ENCODE results near the gene GPR17. TPM values are rescaled to one million over a fixed set of nuclear protein-coding genes. Genes with fewer than 3 reads are reported as not detected.

The GPR17 gene
- total and polyA plus RNA-seq, 2 donors (not counting 1 experiment from before 2014, with no cell fraction given) = not detected

GRCh38 chr2:127611076-127611925, 34.7 kb upstream of the GPR17 start:
- H2AFZ ChIP-seq (ENCODE audit: low read length) = no peak overlapping the region
- no peak overlapping the region for H3K4me3 ChIP-seq (replicated peaks in 1 of 4; ENCODE audit: control extremely low read depth in 1 of 4, insufficient read depth in 1 of 4, low read depth in 3 of 4, low read length in 4 of 4)
- no peaks in the 10 kb centered on the region for H3K4me1 ChIP-seq (ENCODE audit: control insufficient read depth, extremely low read depth, insufficient read depth, low read length)
- no peaks in the 10 kb centered on the region for H3K36me3 ChIP-seq (ENCODE audit: control insufficient read depth, insufficient read depth, low read length)
- H3K27ac ChIP-seq (ENCODE audit: insufficient read depth, low read length) = no peak overlapping the region
- H3K79me2 ChIP-seq (ENCODE audit: control insufficient read depth, insufficient read depth, low read length) = no peaks in the 10 kb centered on the region
- TF ChIP-seq CTCF (conservative IDR thresholded peaks at IDR 0.05 in 1 of 2, IDR thresholded peaks at IDR 0.05 in 1 of 2; ENCODE audit: low read depth in 1 of 2, low read length in 2 of 2) (no peak), EZH2 (IDR thresholded peaks at IDR 0.05; ENCODE audit: low read length, missing control alignments) (no peak)
- H3K4me2 ChIP-seq (ENCODE audit: extremely low read depth, insufficient read depth, low read length) = no peak overlapping the region
- no peaks in the 10 kb centered on the region for H4K20me1 ChIP-seq (ENCODE audit: control insufficient read depth, extremely low read depth, insufficient read depth, low read length)
- peaks cover 8% of the 10 kb centered on the region for H3K27me3 ChIP-seq (ENCODE audit: control insufficient read depth, insufficient read depth, low read length)
- no peak for DNase-seq (ENCODE audit: low read depth in 2 of 2)
- H3K9me3 ChIP-seq (ENCODE audit: control insufficient read depth, insufficient read depth, low read depth, low read length) = no peaks in the 10 kb centered on the region
- H3K9ac ChIP-seq (ENCODE audit: insufficient read depth, low read length) = no peak overlapping the region

GRCh38 chr2:127612111-127612822, 33.7 kb upstream of the GPR17 start:
- no peaks in the 10 kb centered on the region for H3K4me1 ChIP-seq (ENCODE audit: control insufficient read depth, extremely low read depth, insufficient read depth, low read length)
- H3K9me3 ChIP-seq (ENCODE audit: control insufficient read depth, insufficient read depth, low read depth, low read length) = no peaks in the 10 kb centered on the region
- H3K79me2 ChIP-seq (ENCODE audit: control insufficient read depth, insufficient read depth, low read length) = no peaks in the 10 kb centered on the region
- DNase-seq (ENCODE audit: low read depth in 2 of 2) = no peak
- no peak overlapping the region for H2AFZ ChIP-seq (ENCODE audit: low read length)
- no peak overlapping the region for H3K4me2 ChIP-seq (ENCODE audit: extremely low read depth, insufficient read depth, low read length)
- TF ChIP-seq EZH2 (IDR thresholded peaks at IDR 0.05; ENCODE audit: low read length, missing control alignments) (no peak), CTCF (conservative IDR thresholded peaks at IDR 0.05 in 1 of 2, IDR thresholded peaks at IDR 0.05 in 1 of 2; ENCODE audit: low read depth in 1 of 2, low read length in 2 of 2) (no peak)
- no peaks in the 10 kb centered on the region for H4K20me1 ChIP-seq (ENCODE audit: control insufficient read depth, extremely low read depth, insufficient read depth, low read length)
- no peak overlapping the region for H3K4me3 ChIP-seq (replicated peaks in 1 of 4; ENCODE audit: control extremely low read depth in 1 of 4, insufficient read depth in 1 of 4, low read depth in 3 of 4, low read length in 4 of 4)
- no peak overlapping the region for H3K27ac ChIP-seq (ENCODE audit: insufficient read depth, low read length)
- no peak overlapping the region for H3K9ac ChIP-seq (ENCODE audit: insufficient read depth, low read length)
- H3K36me3 ChIP-seq (ENCODE audit: control insufficient read depth, insufficient read depth, low read length) = no peaks in the 10 kb centered on the region
- peaks cover 8% of the 10 kb centered on the region for H3K27me3 ChIP-seq (ENCODE audit: control insufficient read depth, insufficient read depth, low read length)

- H4K20me1 ChIP-seq (ENCODE audit: control insufficient read depth, extremely low read depth, insufficient read depth, low read length) = no peaks in the 10 kb centered on the region
- H3K79me2 ChIP-seq (ENCODE audit: control insufficient read depth, insufficient read depth, low read length) = no peaks in the 10 kb centered on the region
- TF ChIP-seq CTCF (conservative IDR thresholded peaks at IDR 0.05 in 1 of 2, IDR thresholded peaks at IDR 0.05 in 1 of 2; ENCODE audit: low read depth in 1 of 2, low read length in 2 of 2) (no peak), EZH2 (IDR thresholded peaks at IDR 0.05; ENCODE audit: low read length, missing control alignments) (no peak)
- H3K9me3 ChIP-seq (ENCODE audit: control insufficient read depth, insufficient read depth, low read depth, low read length) = no peaks in the 10 kb centered on the region
- H3K4me2 ChIP-seq (ENCODE audit: extremely low read depth, insufficient read depth, low read length) = no peak overlapping the region
- H3K9ac ChIP-seq (ENCODE audit: insufficient read depth, low read length) = no peak overlapping the region
- H3K27ac ChIP-seq (ENCODE audit: insufficient read depth, low read length) = no peak overlapping the region
- H3K36me3 ChIP-seq (ENCODE audit: control insufficient read depth, insufficient read depth, low read length) = no peaks in the 10 kb centered on the region
- DNase-seq (ENCODE audit: low read depth in 2 of 2) = no peak
- H2AFZ ChIP-seq (ENCODE audit: low read length) = no peak overlapping the region
- H3K4me3 ChIP-seq (replicated peaks in 1 of 4; ENCODE audit: control extremely low read depth in 1 of 4, insufficient read depth in 1 of 4, low read depth in 3 of 4, low read length in 4 of 4) = no peak overlapping the region
- peaks cover 10% of the 10 kb centered on the region for H3K27me3 ChIP-seq (ENCODE audit: control insufficient read depth, insufficient read depth, low read length)
- no peaks in the 10 kb centered on the region for H3K4me1 ChIP-seq (ENCODE audit: control insufficient read depth, extremely low read depth, insufficient read depth, low read length)
Observed at GRCh38 chr2:127614246-127614645, 31.7 kb upstream of the GPR17 start.
